Mesenchymal stem cell (in vitro differentiated cells and primary cell): ENCODE results near the gene FARP1.

Source experiments
- DNase-seq: peaks from one replicate; pipeline ENCODE4 v3.0.0-alpha.2; 2013
- H2AFZ ChIP-seq: one replicate; pipeline ENCODE4 v1.6.1; 2013; ENCODE audit warnings: low read depth, mild to moderate bottlenecking, control low read depth, inconsistent platforms, low read length, moderate library complexity
- H2AK5ac ChIP-seq: 2 replicates; pipeline ENCODE4 v1.6.1; 2013; ENCODE audit warnings: low read length, moderate library complexity, mild to moderate bottlenecking, inconsistent platforms; ENCODE audit not compliant: severe bottlenecking
- H2BK120ac ChIP-seq: one replicate; pipeline ENCODE4 v1.6.1; 2013; ENCODE audit warnings: low read depth, mild to moderate bottlenecking, inconsistent platforms, low read length, moderate library complexity
- H2BK12ac ChIP-seq, 2 experiments: one replicate each; pipeline ENCODE4 v1.6.1; 2013; ENCODE audit warnings: inconsistent platforms in 2 of 2, low read length in 2 of 2, mild to moderate bottlenecking in 2 of 2, moderate library complexity in 2 of 2, control low read depth in 1 of 2
- H2BK15ac ChIP-seq: one replicate; pipeline ENCODE4 v1.6.1; 2013; ENCODE audit warnings: mild to moderate bottlenecking, low read depth, inconsistent platforms; ENCODE audit not compliant: poor library complexity, severe bottlenecking
- H2BK5ac ChIP-seq: 2 replicates; pipeline ENCODE4 v1.6.1; 2013; ENCODE audit warnings: low read depth, mild to moderate bottlenecking, low read length, control low read depth, inconsistent platforms; ENCODE audit not compliant: poor library complexity, severe bottlenecking
- H3K14ac ChIP-seq, 2 experiments: one replicate each; pipeline ENCODE4 v1.6.1; 2013; ENCODE audit warnings: inconsistent platforms in 2 of 2, low read length in 2 of 2, control low read depth in 1 of 2, mild to moderate bottlenecking in 1 of 2, moderate library complexity in 1 of 2
- H3K18ac ChIP-seq, 2 experiments: one replicate each; pipeline ENCODE4 v1.6.1; 2013; ENCODE audit warnings: inconsistent platforms in 2 of 2, low read length in 2 of 2, control low read depth in 1 of 2, low read depth in 1 of 2, mild to moderate bottlenecking in 1 of 2
- H3K23ac ChIP-seq, 2 experiments: one replicate each; pipeline ENCODE4 v1.6.1; 2013; ENCODE audit warnings: inconsistent platforms in 2 of 2, low read length in 2 of 2, mild to moderate bottlenecking in 2 of 2, moderate library complexity in 2 of 2, control low read depth in 1 of 2
- H3K27ac ChIP-seq: 2 replicates; pipeline ENCODE4 v1.5.1; 2013; ENCODE audit warnings: mild to moderate bottlenecking, moderate library complexity, low read length, control low read depth, inconsistent platforms; ENCODE audit not compliant: poor library complexity, severe bottlenecking
- H3K27me3 ChIP-seq, 2 experiments: 2 replicates each; pipeline versions ENCODE4 v1.6.1 to v1.7.0; 2013; ENCODE audit warnings: low read length in 2 of 2, mild to moderate bottlenecking in 2 of 2, moderate library complexity in 2 of 2, control low read depth in 1 of 2, inconsistent platforms in 1 of 2; ENCODE audit not compliant: control insufficient read depth in 1 of 2, insufficient read depth in 1 of 2
- H3K36me3 ChIP-seq, 2 experiments: 2 replicates each; pipeline versions ENCODE4 v1.6.1 to v1.7.0; 2013; ENCODE audit warnings: low read length in 2 of 2, control low read depth in 1 of 2, inconsistent platforms in 1 of 2, low read depth in 1 of 2, mild to moderate bottlenecking in 1 of 2; ENCODE audit not compliant: insufficient read depth in 2 of 2, control insufficient read depth in 1 of 2
- H3K4ac ChIP-seq, 2 experiments: one replicate each; pipeline ENCODE4 v1.6.1; 2013; ENCODE audit warnings: inconsistent platforms in 2 of 2, low read length in 2 of 2, mild to moderate bottlenecking in 2 of 2, moderate library complexity in 2 of 2, control low read depth in 1 of 2, low read depth in 1 of 2
- H3K4me1 ChIP-seq: 2 replicates; pipeline ENCODE4 v1.6.1; 2013; ENCODE audit warnings: low read depth, low read length, control low read depth; ENCODE audit not compliant: control insufficient read depth, insufficient read depth
- H3K4me2 ChIP-seq: 2 replicates; pipeline ENCODE4 v1.6.1; 2013; ENCODE audit warnings: low read length, mild to moderate bottlenecking, inconsistent platforms; ENCODE audit not compliant: poor library complexity, severe bottlenecking
- H3K4me3 ChIP-seq, 2 experiments: 2 replicates each; pipeline versions ENCODE4 v1.5.1 to v1.7.0; 2013; ENCODE audit warnings: low read length in 2 of 2, mild to moderate bottlenecking in 2 of 2, control low read depth in 1 of 2, low read depth in 1 of 2; ENCODE audit not compliant: insufficient read depth in 1 of 2
- H3K79me1 ChIP-seq: replicated peaks from 2 replicates; pipeline ENCODE4 v1.6.1; 2013; ENCODE audit warnings: mild to moderate bottlenecking, control low read depth, low read length, inconsistent platforms; ENCODE audit not compliant: poor library complexity, severe bottlenecking
- H3K9ac ChIP-seq: 2 replicates; pipeline ENCODE4 v1.7.0; 2013; ENCODE audit warnings: mild to moderate bottlenecking, low read length, moderate library complexity
- H3K9me3 ChIP-seq: 2 replicates; pipeline ENCODE4 v1.7.0; 2013; ENCODE audit warnings: mild to moderate bottlenecking, low read length; ENCODE audit not compliant: control insufficient read depth
- H4K8ac ChIP-seq: one replicate; pipeline ENCODE4 v1.6.1; 2013; ENCODE audit warnings: inconsistent platforms, mild to moderate bottlenecking, low read length, moderate library complexity
- H4K91ac ChIP-seq: one replicate; pipeline ENCODE4 v1.6.1; 2013; ENCODE audit warnings: mild to moderate bottlenecking, low read length, inconsistent platforms
- WGBS: methylation state at CpG from one replicate; pipeline ENCODE4 v1.1.7; 2013; ENCODE audit warnings: mixed read lengths; 5-methylcytosine and 5-hydroxymethylcytosine counted together

Gene FARP1

DNA sequence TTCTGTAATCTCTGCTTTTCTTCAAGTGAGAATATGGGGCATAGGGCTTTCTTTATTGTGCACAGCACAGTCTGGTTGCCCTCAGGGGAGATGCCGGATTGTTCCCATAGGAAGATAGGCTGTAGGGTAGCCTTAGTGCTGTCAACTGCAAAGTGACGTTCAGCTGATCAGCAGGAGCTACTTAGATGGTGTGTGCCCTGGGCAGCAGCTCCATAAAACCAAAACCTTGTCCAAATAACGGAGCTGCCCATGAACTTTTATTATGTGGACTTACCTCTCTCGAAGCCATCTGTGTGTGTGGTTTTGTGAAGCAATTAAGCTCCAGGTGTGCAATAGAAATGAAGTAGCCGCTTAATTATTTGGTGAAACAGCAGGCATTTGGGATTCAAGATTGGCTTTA, 154.2 kb downstream of the FARP1 start:
- Histone ChIP-seq H3K9me3 (no peaks in the 10 kb centered on the region), H2AFZ (no peak overlapping the region), H3K4me3 (no peak overlapping the region), H4K91ac (no peak overlapping the region), H3K36me3 (peaks cover 0 to 4% of the 10 kb centered on the region in 2 experiments), H2BK120ac (no peak overlapping the region), H3K14ac (no peak overlapping the region), H2BK15ac (no peak overlapping the region), H2AK5ac (no peak overlapping the region), H3K27me3 (no peaks in the 10 kb centered on the region), H2BK12ac (no peak overlapping the region), H3K27ac (no peak overlapping the region), H3K4me2 (no peak overlapping the region), H2BK5ac (no peak overlapping the region), H3K9ac (no peak overlapping the region), H4K8ac (peak overlapping the region; percentile 10), H3K4me1 (peaks cover 21% of the 10 kb centered on the region), H3K79me1 (peaks cover 38% of the 10 kb centered on the region), H3K23ac (peak overlapping the region in 1 of 2 experiments; percentile 57), H3K18ac (peak overlapping the region in 1 of 2 experiments; percentile 25), H3K4ac (no peak overlapping the region)
- no peak for DNase-seq
- WGBS = 76% methylated on average over 5 of the region's 5 CpGs

DNA sequence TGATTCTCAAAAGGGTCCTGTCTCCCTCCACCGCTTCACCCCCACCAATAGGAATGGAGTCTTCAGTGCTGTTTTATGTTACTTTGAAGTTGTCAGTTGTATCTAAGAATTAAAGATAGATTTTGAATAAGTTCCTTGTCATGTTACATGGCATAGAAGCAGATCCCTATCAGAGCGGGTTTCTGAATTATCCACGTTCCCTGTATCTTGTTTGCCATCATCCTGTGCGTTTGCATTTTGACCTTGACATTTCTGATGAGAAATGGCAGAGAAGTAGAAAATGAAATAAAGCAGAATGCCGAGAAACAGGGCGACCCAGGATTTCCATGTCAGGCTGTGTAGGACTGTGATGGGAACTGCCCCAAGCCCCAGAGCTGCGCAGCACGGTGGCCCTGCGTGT, 154.9 kb downstream of the FARP1 start:
- peak overlapping the region in 1 of 2 experiments; percentile 11 for H3K4ac ChIP-seq
- no peak overlapping the region for H3K27ac ChIP-seq
- peak overlapping the region in 1 of 2 experiments; percentile 87 for H3K18ac ChIP-seq
- no peak overlapping the region for H2BK5ac ChIP-seq
- no peak overlapping the region for H3K23ac ChIP-seq
- no peaks in the 10 kb centered on the region for H3K9me3 ChIP-seq
- H3K4me2 ChIP-seq = no peak overlapping the region
- no peak overlapping the region for H3K14ac ChIP-seq
- 87% methylated on average over 8 of the region's 9 CpGs for WGBS
- no peak overlapping the region for H3K4me3 ChIP-seq
- H2AFZ ChIP-seq = no peak overlapping the region
- no peak overlapping the region for H2BK15ac ChIP-seq
- peaks cover 41% of the 10 kb centered on the region for H3K79me1 ChIP-seq
- DNase-seq = no peak
- H3K9ac ChIP-seq = no peak overlapping the region
- H4K91ac ChIP-seq = peak overlapping the region; percentile 79
- H2BK120ac ChIP-seq = no peak overlapping the region
- peaks cover 26% of the 10 kb centered on the region for H3K4me1 ChIP-seq
- no peak overlapping the region for H4K8ac ChIP-seq
- H2BK12ac ChIP-seq = peak overlapping the region; percentile 79 to 83
- H2AK5ac ChIP-seq = no peak overlapping the region
- no peaks in the 10 kb centered on the region for H3K27me3 ChIP-seq
- H3K36me3 ChIP-seq = peaks cover 0 to 4% of the 10 kb centered on the region in 2 experiments

DNA sequence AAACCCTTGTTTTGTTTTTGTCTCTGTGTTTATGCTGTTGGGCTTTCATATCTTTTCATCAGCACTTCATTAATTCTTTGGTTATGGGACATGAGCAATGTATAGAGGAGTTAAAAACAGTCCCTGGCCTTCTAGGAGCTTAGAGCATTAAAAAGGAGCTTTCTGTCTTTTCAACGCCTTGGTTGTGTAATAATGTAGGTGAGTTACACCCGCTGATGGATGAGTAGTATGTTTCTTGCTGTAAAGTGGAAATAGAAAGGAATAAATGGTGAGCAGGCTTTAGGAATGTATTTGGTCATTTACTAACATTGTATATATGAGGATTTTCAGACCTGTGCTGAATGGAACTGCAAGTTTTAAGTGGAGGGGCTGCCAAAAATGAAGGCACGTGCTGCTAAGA, 155.7 kb downstream of the FARP1 start:
- Histone ChIP-seq H3K9me3 (no peaks in the 10 kb centered on the region), H3K18ac (peak overlapping the region in 1 of 2 experiments; percentile 87), H2AK5ac (no peak overlapping the region), H4K91ac (no peak overlapping the region), H3K4me3 (no peak overlapping the region), H3K79me1 (peaks cover 39% of the 10 kb centered on the region), H4K8ac (no peak overlapping the region), H3K4ac (peak overlapping the region in 1 of 2 experiments; percentile 75), H3K36me3 (peaks cover 0 to 4% of the 10 kb centered on the region in 2 experiments), H3K27ac (no peak overlapping the region), H3K14ac (no peak overlapping the region), H2BK15ac (no peak overlapping the region), H3K9ac (no peak overlapping the region), H3K27me3 (no peaks in the 10 kb centered on the region), H2AFZ (no peak overlapping the region), H3K4me2 (no peak overlapping the region), H3K23ac (no peak overlapping the region), H2BK5ac (no peak overlapping the region), H2BK120ac (no peak overlapping the region), H2BK12ac (no peak overlapping the region), H3K4me1 (peaks cover 21% of the 10 kb centered on the region)
- DNase-seq = no peak
- WGBS = 54% methylated on average over 3 of the region's 3 CpGs

- Histone ChIP-seq H2BK12ac (peak overlapping the region; percentile 79 to 80), H4K91ac (peak overlapping the region; percentile 3), H3K27ac (no peak overlapping the region), H4K8ac (peak overlapping the region; percentile 55), H3K4me1 (peaks cover 22% of the 10 kb centered on the region), H3K79me1 (peaks cover 38% of the 10 kb centered on the region), H3K4me2 (no peak overlapping the region), H2BK5ac (no peak overlapping the region), H2AK5ac (peak overlapping the region; percentile 45), H3K23ac (no peak overlapping the region), H2AFZ (no peak overlapping the region), H3K18ac (peak overlapping the region; percentile 68 to 73), H3K14ac (peak overlapping the region in 1 of 2 experiments; percentile 39), H2BK120ac (peak overlapping the region; percentile 78), H3K4me3 (peak overlapping the region in 1 of 2 experiments; percentile 64), H3K9me3 (no peaks in the 10 kb centered on the region), H3K36me3 (peaks cover 0 to 4% of the 10 kb centered on the region in 2 experiments), H3K4ac (peak overlapping the region; percentile 51 to 91), H3K27me3 (no peaks in the 10 kb centered on the region), H2BK15ac (no peak overlapping the region), H3K9ac (peak overlapping the region; percentile 40)
- no CpG with 5 or more reads among the region's 6 CpGs for WGBS
- DNase-seq = peak; percentile 37
Observed at GRCh38 chr13:98299235-98299965, 156.5 kb downstream of the FARP1 start.
